HepG2 (cell line): ENCODE data around the gene PLXND1. TPM values are rescaled to one million over a fixed set of nuclear protein-coding genes. Genes with fewer than 3 reads are reported as not detected.
A peak's percentile ranks its signal among the peaks of the same experiment; 100 is the strongest.

Experiments
- AGO1 ChIP-seq: fragments of 200-400 bp; formaldehyde crosslinking; IDR thresholded peaks from 2 replicates; pipeline ENCODE4 v1.6.1; 2017; ENCODE audit warnings: mild to moderate bottlenecking, low read depth, low read length, moderate library complexity; ENCODE audit not compliant: poor library complexity, severe bottlenecking
- CHD4 ChIP-seq: fragments of 200-600 bp; sonication (generic); IDR thresholded peaks from 2 replicates; pipeline ENCODE4 v1.7.0; 2017; ENCODE audit warnings: mild to moderate bottlenecking, low read length, borderline replicate concordance
- ELF1 ChIP-seq: sonication (generic); formaldehyde crosslinking; IDR thresholded peaks from 2 replicates; pipeline ENCODE4 v1.4.0; 2020; ENCODE audit warnings: missing genetic modification reagents
- ELF4 ChIP-seq: sonication (generic); formaldehyde crosslinking; IDR thresholded peaks from 2 replicates; pipeline ENCODE4 v1.5.0; 2020; ENCODE audit warnings: missing genetic modification reagents, mild to moderate bottlenecking, moderate library complexity, borderline replicate concordance
- FOXK1 ChIP-seq: sonication (generic); formaldehyde crosslinking; IDR thresholded peaks from 2 replicates; pipeline ENCODE4 v1.4.0; 2020; ENCODE audit warnings: low read depth, missing genetic modification reagents, borderline replicate concordance
- HDAC2 ChIP-seq: sonication (generic); formaldehyde crosslinking; IDR thresholded peaks from 2 replicates; pipeline ENCODE4 v1.4.0; 2020; ENCODE audit warnings: missing genetic modification reagents
- IRX3 ChIP-seq: sonication (generic); formaldehyde crosslinking; IDR thresholded peaks from 2 replicates; pipeline ENCODE4 v1.8.1; 2023; ENCODE audit warnings: mild to moderate bottlenecking, low read depth, missing genetic modification reagents, borderline replicate concordance
- JUND ChIP-seq: sonication (generic); formaldehyde crosslinking; IDR thresholded peaks from 2 replicates; pipeline ENCODE4 v1.8.0; 2022; ENCODE audit warnings: mild to moderate bottlenecking, missing genetic modification reagents
- PTBP1 ChIP-seq: fragments of 200-400 bp; formaldehyde crosslinking; IDR thresholded peaks from 2 replicates; pipeline ENCODE4 v1.6.1; 2018; ENCODE audit warnings: low read length, low read depth; ENCODE audit not compliant: poor library complexity, severe bottlenecking
- RAD21 ChIP-seq: fragments of 450-650 bp; formaldehyde crosslinking; IDR thresholded peaks from 2 replicates; pipeline ENCODE4 v1.5.0; 2020; ENCODE audit warnings: mild to moderate bottlenecking
- SMARCE1 ChIP-seq: fragments of 450-650 bp; IDR thresholded peaks from 2 replicates; pipeline ENCODE4 v1.6.1; 2017; ENCODE audit warnings: borderline replicate concordance
- WIZ ChIP-seq: sonication (generic); formaldehyde crosslinking; IDR thresholded peaks from 2 replicates; pipeline ENCODE4 v1.5.1; 2020; ENCODE audit warnings: mild to moderate bottlenecking, missing genetic modification reagents
- ZBTB7B ChIP-seq: sonication (generic); formaldehyde crosslinking; IDR thresholded peaks from 2 replicates; pipeline ENCODE4 v1.4.0; 2020; ENCODE audit warnings: missing genetic modification reagents
- ZFP37 ChIP-seq: sonication (generic); formaldehyde crosslinking; IDR thresholded peaks from 2 replicates; pipeline ENCODE4 v1.4.0; 2020; ENCODE audit warnings: missing genetic modification reagents, borderline replicate concordance
- ZNF17 ChIP-seq: sonication (generic); formaldehyde crosslinking; IDR thresholded peaks from 2 replicates; pipeline ENCODE4 v1.5.0; 2020; ENCODE audit warnings: mild to moderate bottlenecking, missing genetic modification reagents
- ZNF451 ChIP-seq: sonication (generic); formaldehyde crosslinking; IDR thresholded peaks from 2 replicates; pipeline ENCODE4 v1.5.0; 2020; ENCODE audit warnings: mild to moderate bottlenecking, missing genetic modification reagents
- ZNF501 ChIP-seq: sonication (generic); formaldehyde crosslinking; IDR thresholded peaks from 2 replicates; pipeline ENCODE4 v1.5.1; 2020; ENCODE audit warnings: mild to moderate bottlenecking, moderate library complexity, missing genetic modification reagents
- polyA plus RNA-seq, 8 experiments: library from polyadenylated mRNA; depleted of rRNA in 3 of 8; stranded (reverse) in 7 of 8; unstranded in 1 of 8; fragments of >200 nt; fragmentation: Illumina TruSeq in 4 of 8; extraction: Trizol in 4 of 8; gene quantifications; 2 replicates each; pipeline versions ENCODE4 v1.2.1 to v1.2.3, GENCODE V29; 2011 to 2016; ENCODE audit warnings: low read depth in 4 of 8, missing spikeins in 1 of 8, mixed read lengths in 1 of 8; ENCODE audit not compliant: insufficient read depth in 1 of 8
- total RNA-seq, 5 experiments: library from RNA; depleted of rRNA; stranded (reverse); fragments of >200 nt; fragmentation: Illumina TruSeq; extraction: Trizol; gene quantifications; 2 replicates each; pipeline ENCODE4 v1.2.3, GENCODE V29; 2016; ENCODE audit warnings: low read depth in 1 of 5
- TF ChIP-seq, protein P1 (sequence below): sonication (generic); formaldehyde crosslinking; IDR thresholded peaks from 2 replicates; pipeline ENCODE4 v1.8.1; 2023; ENCODE audit warnings: missing genetic modification reagents, mild to moderate bottlenecking, borderline replicate concordance
- TF ChIP-seq, protein P2 (sequence below): IDR thresholded peaks from 2 replicates; pipeline ENCODE4 v1.4.0; 2020; ENCODE audit warnings: mild to moderate bottlenecking, missing genetic modification reagents
- TF ChIP-seq, protein P3 (sequence below): sonication (generic); formaldehyde crosslinking; IDR thresholded peaks from 2 replicates; pipeline ENCODE4 v1.4.0; 2020; ENCODE audit warnings: missing genetic modification reagents, mild to moderate bottlenecking, borderline replicate concordance
- TF ChIP-seq, protein P4 (sequence below): sonication (generic); formaldehyde crosslinking; conservative IDR thresholded peaks from 2 replicates; pipeline ENCODE4 v1.4.0; 2020; ENCODE audit warnings: missing genetic modification reagents
- TF ChIP-seq, protein P5 (sequence below): sonication (generic); formaldehyde crosslinking; IDR thresholded peaks from 2 replicates; pipeline ENCODE4 v1.5.1; 2020; ENCODE audit warnings: missing genetic modification reagents, mild to moderate bottlenecking, borderline replicate concordance

PLXND1 gene
- total and polyA plus RNA-seq, 2 of the 13 experiments (the other 11 are each of a cell fraction or from before 2014, with no cell fraction given), result 15.9 to 42.0 TPM

DNA sequence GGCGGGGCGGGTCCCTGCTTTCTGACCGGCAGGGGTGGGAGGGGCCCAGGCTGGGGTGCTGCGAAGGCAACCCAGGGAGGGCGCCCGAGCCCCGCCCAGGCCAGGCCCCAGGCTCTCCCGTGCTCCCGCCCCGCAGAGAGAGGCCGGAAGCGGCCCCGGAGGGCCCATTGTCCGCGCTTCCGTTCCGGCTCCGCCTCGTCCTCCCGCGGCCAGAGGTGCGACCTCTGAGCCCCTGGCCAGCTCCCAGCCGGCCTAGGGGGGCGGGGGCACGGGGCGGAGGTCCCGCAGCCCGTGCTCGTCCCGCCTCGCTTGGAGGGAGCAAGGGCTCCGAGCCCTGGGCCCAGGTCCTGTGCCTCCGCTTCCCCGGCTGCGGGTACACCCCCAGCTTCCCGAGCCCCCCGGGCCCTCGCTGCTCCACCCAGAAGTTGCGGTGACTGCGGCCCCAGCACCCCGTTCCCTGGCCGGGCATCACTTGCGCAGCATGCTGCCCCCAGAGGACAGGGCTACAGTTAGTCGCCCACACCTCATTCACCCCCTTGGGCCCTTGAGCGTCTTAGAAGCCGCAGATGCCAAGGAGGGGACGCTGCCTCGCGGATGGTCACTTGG, 20.4 kb upstream of the PLXND1 start (continued):
- no peak for TF ChIP-seq JUND (CRISPR knock-in tag)
- TF ChIP-seq, protein P1, sequence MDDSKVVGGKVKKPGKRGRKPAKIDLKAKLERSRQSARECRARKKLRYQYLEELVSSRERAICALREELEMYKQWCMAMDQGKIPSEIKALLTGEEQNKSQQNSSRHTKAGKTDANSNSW (CRISPR knock-in tag), result no peak
- TF ChIP-seq ZNF501 (CRISPR knock-in tag), result peak; percentile 68
- TF ChIP-seq ZBTB7B (CRISPR knock-in tag), result peak; percentile 94
- TF ChIP-seq WIZ (CRISPR knock-in tag), result no peak
- TF ChIP-seq, protein P2, sequence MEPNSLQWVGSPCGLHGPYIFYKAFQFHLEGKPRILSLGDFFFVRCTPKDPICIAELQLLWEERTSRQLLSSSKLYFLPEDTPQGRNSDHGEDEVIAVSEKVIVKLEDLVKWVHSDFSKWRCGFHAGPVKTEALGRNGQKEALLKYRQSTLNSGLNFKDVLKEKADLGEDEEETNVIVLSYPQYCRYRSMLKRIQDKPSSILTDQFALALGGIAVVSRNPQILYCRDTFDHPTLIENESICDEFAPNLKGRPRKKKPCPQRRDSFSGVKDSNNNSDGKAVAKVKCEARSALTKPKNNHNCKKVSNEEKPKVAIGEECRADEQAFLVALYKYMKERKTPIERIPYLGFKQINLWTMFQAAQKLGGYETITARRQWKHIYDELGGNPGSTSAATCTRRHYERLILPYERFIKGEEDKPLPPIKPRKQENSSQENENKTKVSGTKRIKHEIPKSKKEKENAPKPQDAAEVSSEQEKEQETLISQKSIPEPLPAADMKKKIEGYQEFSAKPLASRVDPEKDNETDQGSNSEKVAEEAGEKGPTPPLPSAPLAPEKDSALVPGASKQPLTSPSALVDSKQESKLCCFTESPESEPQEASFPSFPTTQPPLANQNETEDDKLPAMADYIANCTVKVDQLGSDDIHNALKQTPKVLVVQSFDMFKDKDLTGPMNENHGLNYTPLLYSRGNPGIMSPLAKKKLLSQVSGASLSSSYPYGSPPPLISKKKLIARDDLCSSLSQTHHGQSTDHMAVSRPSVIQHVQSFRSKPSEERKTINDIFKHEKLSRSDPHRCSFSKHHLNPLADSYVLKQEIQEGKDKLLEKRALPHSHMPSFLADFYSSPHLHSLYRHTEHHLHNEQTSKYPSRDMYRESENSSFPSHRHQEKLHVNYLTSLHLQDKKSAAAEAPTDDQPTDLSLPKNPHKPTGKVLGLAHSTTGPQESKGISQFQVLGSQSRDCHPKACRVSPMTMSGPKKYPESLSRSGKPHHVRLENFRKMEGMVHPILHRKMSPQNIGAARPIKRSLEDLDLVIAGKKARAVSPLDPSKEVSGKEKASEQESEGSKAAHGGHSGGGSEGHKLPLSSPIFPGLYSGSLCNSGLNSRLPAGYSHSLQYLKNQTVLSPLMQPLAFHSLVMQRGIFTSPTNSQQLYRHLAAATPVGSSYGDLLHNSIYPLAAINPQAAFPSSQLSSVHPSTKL (CRISPR knock-in tag), result peak; percentile 75; the same call in 1 of the 2 replicates
- TF ChIP-seq ZNF451 (CRISPR knock-in tag), result no peak
- TF ChIP-seq PTBP1, result peak; percentile 45
- no peak for TF ChIP-seq CHD4
- TF ChIP-seq ZFP37 (CRISPR knock-in tag), result no peak
- no peak for TF ChIP-seq AGO1
- TF ChIP-seq ELF1 (CRISPR knock-in tag), result peak; percentile 75; the same call in 1 of the 2 replicates
- TF ChIP-seq ELF4 (CRISPR knock-in tag), result no peak
- TF ChIP-seq, protein P3, sequence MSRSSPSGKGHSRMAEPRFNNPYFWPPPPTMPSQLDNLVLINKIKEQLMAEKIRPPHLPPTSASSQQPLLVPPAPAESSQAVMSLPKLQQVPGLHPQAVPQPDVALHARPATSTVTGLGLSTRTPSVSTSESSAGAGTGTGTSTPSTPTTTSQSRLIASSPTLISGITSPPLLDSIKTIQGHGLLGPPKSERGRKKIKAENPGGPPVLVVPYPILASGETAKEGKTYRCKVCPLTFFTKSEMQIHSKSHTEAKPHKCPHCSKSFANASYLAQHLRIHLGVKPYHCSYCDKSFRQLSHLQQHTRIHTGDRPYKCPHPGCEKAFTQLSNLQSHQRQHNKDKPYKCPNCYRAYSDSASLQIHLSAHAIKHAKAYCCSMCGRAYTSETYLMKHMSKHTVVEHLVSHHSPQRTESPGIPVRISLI, result 0 out of 2 replicates have a peak, but pooled peaks have one; percentile 12
- TF ChIP-seq SMARCE1, result no peak
- TF ChIP-seq RAD21, result peak; percentile 36
- TF ChIP-seq, protein P4, sequence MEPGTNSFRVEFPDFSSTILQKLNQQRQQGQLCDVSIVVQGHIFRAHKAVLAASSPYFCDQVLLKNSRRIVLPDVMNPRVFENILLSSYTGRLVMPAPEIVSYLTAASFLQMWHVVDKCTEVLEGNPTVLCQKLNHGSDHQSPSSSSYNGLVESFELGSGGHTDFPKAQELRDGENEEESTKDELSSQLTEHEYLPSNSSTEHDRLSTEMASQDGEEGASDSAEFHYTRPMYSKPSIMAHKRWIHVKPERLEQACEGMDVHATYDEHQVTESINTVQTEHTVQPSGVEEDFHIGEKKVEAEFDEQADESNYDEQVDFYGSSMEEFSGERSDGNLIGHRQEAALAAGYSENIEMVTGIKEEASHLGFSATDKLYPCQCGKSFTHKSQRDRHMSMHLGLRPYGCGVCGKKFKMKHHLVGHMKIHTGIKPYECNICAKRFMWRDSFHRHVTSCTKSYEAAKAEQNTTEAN, result 0 out of 2 replicates have a peak, but pooled peaks have one; percentile 40
- 0 out of 2 replicates have a peak, but pooled peaks have one; percentile 30 for TF ChIP-seq ZNF17 (CRISPR knock-in tag)
- TF ChIP-seq, protein P5, sequence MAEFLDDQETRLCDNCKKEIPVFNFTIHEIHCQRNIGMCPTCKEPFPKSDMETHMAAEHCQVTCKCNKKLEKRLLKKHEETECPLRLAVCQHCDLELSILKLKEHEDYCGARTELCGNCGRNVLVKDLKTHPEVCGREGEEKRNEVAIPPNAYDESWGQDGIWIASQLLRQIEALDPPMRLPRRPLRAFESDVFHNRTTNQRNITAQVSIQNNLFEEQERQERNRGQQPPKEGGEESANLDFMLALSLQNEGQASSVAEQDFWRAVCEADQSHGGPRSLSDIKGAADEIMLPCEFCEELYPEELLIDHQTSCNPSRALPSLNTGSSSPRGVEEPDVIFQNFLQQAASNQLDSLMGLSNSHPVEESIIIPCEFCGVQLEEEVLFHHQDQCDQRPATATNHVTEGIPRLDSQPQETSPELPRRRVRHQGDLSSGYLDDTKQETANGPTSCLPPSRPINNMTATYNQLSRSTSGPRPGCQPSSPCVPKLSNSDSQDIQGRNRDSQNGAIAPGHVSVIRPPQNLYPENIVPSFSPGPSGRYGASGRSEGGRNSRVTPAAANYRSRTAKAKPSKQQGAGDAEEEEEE (CRISPR knock-in tag), result no peak
- TF ChIP-seq FOXK1 (CRISPR knock-in tag), result peak; percentile 47; the same call in 1 of the 2 replicates
- TF ChIP-seq HDAC2, result peak; percentile 86
- TF ChIP-seq IRX3 (CRISPR knock-in tag), result 0 out of 2 replicates have a peak, but pooled peaks have one; percentile 69
